GM19193 (cell line): ENCODE results near the gene CENPC.

Experiments
- POLR2A ChIP-seq: IDR thresholded peaks from 4 replicates; pipeline ENCODE4 v1.6.1; 2011; ENCODE audit not compliant: insufficient read depth, insufficient read length; ENCODE audit errors: extremely low read depth

The CENPC gene

GRCh38 chr4:67456577-67457196, 88.6 kb downstream of the CENPC start:
- TF ChIP-seq POLR2A: no peak

GRCh38 chr4:67452100-67452845, 93.0 kb downstream of the CENPC start:
- no peak for TF ChIP-seq POLR2A

- TF ChIP-seq POLR2A: no peak
Observed at GRCh38 chr4:67451464-67451863, 93.8 kb downstream of the CENPC start.

- no peak for TF ChIP-seq POLR2A
Observed at GRCh38 chr4:67448621-67449020, 96.7 kb downstream of the CENPC start.

GRCh38 chr4:67447873-67448272, 97.4 kb downstream of the CENPC start:
- TF ChIP-seq POLR2A: no peak

GRCh38 chr4:67446811-67447210, 98.5 kb downstream of the CENPC start:
- TF ChIP-seq POLR2A: no peak

GRCh38 chr4:67438975-67439374, 106.3 kb downstream of the CENPC start:
- no peak for TF ChIP-seq POLR2A

- TF ChIP-seq POLR2A: no peak
Observed at GRCh38 chr4:67437974-67438713, 107.2 kb downstream of the CENPC start.

- TF ChIP-seq POLR2A: no peak
Observed at GRCh38 chr4:67436742-67437141, 108.6 kb downstream of the CENPC start.

GRCh38 chr4:67430989-67431388, 114.3 kb downstream of the CENPC start:
- TF ChIP-seq POLR2A: no peak

GRCh38 chr4:67428819-67429218, 116.5 kb downstream of the CENPC start:
- TF ChIP-seq POLR2A: no peak
